HL-60/S4 (cell line): ENCODE data around the gene MGME1.

Experiments
- in situ Hi-C: fragments of 300-500 bp; cut with MboI; formaldehyde crosslinking; loops from 2 replicates; pipeline ENCODE4 v1.14.3; 2022; ENCODE audit warnings: low sequenced_read_pairs

The MGME1 gene

DNA sequence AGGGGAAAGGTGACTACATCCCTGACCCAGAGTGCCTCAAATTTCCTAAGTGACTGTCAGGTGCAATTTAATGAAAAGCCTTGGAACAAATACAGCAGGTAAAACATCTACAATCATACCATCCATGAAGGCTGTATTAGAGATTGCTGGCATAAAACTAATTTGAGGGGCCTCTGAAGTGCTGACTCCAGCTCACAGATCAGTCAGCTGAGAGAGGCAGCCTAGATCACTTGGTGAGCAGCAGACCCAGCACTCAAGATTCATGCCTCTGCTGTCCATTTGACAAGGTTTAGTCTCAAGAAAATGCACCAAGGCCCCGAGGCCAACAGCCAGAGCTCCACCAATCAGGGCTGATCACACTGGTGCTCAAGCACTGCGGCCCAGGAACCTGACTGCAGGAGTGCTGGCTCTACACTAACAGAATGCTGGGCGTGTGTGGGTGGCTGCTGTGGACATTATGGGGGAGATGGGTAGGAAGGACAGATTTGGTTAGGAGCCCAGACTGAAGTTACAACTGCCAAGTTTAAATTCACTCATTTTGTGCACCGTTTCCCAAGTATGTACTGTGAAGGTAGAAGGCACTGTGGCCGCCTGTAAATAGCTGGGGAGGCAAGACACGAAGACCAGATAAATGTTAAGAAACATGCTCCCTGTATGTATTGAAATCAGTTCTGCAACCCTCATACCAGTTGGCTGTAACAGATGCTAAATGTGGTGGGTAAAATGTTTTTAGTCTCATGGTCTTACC is 28.4 kb upstream of the MGME1 start:
- in situ Hi-C loops: no loop called here

DNA sequence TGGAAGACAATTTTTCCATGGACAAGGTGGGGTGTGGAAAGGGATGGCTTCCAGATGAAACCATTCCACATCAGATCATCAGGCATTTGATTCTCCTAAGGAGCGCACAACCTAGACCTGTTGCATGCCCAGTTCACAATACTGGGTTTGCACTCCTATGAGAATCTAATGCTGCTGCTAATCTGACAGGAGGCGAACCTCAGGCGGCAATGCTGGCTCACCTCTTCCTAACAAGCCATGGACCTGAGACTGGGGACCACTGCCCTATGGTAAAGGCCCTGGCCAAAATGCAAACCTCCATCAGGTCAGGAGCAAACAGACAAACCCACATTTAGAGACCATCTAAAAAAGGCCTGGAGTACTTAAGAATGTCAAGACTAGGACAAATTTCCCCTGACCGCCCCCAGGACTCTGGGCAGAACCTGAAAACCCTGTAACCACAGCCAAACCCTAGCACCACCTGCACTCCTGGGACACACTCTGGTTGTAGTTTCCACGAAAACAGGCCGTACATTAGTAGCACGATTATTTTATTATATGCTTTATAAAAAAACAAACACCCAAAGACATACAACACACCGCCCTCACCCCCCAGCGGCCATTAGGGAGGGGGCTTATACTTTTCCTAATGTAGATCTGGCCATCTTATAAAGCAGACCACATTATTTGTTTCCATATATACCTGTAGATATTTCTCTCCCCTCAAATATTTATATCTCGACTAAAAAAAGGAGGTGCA is 27.6 kb upstream of the MGME1 start:
- in situ Hi-C loops: no loop called here

DNA sequence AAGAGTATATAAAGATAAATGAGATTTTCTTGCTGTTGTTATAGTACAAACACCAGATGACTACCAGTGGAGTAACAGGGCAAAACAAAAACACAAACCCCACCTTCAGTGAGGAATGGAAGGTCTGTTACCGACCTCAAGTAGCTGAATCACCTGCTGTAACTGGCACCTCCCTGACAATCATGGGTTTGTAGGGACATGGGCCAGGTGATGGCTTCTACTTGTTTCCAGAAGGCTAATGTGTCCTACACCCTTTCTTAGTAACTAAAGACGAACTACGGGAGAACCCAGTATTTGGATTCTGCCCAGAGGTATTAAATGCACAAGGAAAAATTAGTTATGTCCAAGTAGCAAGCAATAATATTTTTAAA is 27.0 kb upstream of the MGME1 start:
- in situ Hi-C loops: no loop called here

DNA sequence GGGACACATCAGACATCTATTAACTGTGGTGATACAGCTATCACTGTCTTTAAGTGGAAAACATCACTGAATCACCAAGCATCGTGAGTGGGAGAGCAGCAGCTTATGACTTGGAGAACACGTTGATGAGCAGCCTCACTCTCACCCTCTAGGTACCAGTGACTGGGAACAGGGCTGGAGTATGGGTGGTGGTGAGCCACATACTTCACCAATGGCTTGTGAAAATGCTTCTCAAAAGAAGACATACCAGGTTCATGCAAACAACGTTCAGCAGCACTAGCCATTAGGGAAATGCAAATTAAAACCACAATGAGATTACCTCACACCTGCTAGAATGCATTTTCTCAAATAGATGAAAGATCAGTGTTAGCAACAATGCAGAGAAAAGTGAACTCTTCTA is 25.5 kb upstream of the MGME1 start:
- in situ Hi-C loops: no loop called here

DNA sequence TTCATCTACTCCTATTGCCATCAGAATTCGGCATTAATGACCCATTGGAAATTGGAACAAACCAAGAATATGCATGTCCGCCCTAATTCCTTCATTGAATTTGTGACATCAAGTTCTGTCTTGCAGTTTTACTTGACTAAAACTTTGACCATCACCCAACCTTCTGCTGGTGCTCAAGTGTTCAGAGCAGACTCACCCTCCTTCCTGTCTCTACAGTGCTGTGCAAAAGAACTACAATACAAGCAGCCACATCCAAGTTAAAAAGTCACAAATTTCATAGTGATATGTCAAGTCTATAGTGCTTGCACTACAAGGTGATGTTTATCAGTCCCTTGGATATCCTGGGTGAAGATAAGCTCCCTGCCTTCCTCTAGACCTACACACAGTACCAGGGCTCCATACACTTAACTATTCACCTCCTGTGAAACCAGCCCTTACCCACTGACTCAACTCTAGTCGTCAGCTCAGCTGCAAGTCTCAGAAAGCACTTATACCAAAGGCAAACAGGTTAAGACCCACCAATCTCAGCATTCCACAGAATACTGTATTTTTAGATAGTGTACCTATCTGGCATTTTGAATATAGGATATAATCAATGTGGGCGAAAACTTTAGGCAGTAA is 23.9 kb upstream of the MGME1 start:
- in situ Hi-C loops: no loop called here

DNA sequence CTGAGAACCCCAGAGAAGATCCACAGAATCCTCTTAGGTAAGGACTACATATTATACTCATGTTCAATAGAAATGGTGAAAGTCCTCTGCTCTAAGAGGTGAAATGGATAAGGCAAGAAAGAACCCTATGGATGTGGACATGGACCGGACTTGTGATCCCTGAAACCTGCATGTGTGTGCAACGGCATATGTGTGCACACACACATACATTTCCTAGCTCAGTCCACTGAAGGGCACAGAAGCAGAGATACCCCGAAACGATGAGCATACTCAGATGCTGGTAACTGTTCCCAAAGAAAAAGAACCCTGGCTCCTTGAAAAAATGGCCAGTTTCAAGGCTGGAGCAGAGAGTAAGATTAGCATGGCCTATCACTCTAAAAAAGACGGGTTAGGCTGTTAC is 22.8 kb upstream of the MGME1 start:
- in situ Hi-C loops: no loop called here

DNA sequence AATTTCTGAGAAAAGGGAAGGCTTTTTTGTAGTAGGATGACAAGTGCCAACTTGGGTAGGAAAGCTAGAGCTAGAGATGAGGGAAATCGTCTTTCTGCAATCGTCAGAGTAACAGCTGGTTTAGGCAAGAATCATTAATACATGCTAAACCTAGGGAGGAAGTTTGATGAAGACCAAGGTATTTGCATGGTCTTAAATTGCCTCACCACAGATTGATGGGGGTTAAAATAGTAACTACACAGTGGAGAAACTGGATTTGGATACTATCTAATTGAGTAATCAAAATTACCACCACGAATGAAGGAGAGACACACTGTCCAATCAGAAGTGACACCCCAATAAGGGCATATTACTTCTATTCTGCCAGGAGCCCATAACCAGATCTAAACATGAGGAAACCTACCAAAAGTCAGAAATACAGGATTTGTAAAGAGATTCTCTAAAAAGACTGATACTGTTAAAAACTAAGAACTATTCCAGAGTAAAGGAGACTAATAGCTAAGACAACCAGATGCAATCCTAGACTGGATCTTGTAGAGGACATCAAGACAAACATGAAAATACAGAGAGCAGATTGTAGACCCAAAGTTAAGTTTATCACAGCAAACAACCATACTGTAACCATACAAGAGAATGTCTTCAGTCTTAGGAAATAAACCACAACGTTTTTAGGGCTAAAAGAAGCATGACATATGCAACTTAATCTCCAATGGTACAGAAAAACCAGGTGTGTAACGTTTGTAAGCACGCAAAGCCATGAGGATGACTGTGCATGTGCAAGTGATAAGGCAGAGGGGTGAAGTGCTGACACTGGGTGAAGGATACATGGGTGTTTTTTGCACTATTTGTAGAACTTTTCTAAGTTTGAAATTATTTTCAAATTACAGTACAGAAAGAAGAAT is 22.0 kb upstream of the MGME1 start:
- in situ Hi-C loops: no loop called here

DNA sequence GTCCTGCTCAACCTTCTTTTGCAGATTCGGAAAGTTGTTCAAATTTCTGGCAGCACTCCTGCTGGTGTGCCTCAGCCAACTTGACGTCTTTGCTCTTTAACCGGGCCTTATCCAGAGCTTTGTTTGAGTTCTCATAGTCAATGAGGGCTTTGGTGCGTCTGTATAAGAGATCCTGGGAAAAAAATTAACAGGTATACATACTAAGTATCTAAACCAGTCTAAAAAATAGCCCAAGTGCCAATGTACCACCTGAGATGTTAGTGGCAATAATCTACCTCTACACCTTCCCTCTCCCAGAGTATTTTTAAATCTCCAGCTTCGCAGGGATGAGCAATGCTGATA is 21.4 kb upstream of the MGME1 start:
- in situ Hi-C loops: no loop called here

DNA sequence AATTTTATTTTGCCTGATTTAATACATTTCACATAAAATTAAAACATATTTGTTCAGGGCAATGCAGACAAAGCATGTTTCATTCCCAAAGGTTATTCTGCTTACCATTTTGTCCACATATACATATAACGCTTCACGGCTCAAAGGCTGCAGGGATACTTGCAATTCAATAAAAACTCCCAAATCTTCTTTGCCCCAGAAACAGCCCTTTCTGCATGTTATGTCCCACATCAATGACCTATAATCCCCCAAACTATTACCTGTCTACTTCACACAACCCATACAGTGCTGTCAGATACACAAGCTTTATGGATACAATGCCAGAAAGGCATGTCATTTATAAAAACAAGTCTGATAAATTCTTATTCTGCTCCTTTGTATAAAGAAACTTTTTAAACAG is 20.4 kb upstream of the MGME1 start:
- in situ Hi-C loops: no loop called here

DNA sequence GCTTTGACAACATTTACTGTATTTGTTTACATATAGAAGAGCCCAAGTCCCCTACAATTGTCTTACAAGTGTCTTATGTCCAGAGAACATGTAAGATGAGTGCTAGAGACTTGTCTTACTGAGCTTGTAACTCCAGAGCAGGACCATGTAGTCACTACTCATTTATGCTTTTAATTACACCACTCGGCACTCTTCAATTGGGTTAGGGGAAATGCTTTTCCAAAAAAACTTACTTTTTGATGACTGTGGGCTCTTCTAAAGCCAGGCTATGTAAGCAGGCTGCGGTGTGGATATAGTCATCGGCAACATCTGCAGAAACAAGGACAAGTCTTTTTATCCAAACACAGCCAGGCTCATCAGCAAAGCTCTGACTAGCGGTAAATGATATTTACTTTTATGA is 18.9 kb upstream of the MGME1 start:
- in situ Hi-C loops: no loop called here

DNA sequence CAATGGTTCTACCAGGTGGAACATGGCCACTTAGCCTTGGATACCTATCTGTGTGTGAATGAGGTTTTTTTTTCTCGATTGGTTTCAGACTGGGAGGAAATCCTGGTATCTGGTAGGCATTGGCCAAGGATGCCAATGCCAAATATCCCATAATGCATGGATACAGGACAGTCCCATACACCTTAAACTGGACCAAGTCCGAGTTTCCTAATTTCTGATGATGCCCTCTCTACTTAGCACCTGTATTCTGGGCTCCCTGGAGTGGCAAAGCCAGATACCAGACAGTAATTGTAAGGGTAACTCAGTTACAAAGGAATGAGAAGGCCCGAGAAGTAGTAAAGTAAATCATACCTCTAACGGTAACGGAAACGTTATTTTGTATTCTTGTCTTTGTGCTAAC is 18.1 kb upstream of the MGME1 start:
- in situ Hi-C loops: no loop called here

DNA sequence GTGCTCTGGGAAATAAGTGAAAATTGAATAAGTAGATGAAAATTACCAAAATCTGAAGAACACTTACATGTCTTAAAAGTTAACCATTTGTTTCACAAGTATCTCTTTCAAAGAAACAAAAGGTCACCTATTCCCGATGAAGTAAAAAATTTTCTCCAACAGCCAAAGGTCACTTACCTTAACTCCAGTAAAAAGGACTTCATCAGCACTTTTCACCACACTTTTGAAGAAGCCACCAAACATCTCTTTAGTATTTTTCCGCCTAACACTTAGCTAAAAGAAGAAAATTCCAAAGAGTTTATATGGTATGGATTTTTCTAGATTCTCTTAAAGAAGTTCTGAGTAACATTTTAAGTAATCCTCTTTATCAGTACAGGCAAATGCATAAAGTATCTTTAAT is 17.5 kb upstream of the MGME1 start:
- in situ Hi-C loops: no loop called here

DNA sequence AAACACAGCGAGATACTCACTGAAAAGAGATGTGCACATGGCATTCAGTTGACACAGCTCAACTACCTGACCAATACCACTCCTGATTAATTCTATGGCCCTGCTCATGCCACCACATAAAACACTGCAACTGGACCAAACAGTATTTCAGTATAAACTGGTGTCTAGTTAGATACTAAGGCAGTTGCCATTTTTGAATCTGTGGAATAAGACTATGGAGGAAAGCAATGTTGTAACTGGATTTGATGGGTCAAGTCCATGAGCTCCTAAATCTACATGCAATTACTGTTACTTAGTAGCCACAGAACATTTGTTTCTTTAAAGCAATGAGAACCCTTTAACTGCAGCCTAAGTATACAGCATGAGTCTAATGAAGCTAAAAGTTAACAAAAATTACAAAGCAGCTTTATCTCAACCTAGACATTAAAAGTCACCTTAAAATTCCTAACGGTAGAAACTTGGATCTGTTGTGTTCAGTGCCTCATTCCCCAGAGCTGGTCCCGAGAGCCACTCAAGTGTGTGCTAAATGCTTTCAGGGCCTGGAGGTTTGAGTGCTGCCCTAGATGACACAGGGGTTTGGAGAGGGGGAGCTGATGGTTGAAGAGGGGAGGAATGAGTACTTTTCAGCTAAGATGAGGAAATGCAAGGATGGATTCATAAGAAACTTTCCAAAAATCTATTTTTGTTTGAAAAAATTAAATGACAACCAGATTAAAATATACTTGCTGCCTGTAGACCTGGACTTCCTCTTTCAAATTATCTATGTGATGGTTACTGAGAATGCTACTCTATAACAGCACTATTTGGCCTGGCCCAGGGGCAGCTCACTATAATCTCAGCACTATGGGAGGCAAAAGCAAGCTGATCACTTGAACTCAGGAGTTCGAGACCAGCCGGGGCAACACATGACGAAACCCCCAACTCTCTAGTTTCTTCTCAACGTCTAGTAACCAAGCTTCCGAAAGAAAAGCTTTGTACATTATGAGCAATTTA is 15.8 kb upstream of the MGME1 start:
- in situ Hi-C loops: no loop called here

DNA sequence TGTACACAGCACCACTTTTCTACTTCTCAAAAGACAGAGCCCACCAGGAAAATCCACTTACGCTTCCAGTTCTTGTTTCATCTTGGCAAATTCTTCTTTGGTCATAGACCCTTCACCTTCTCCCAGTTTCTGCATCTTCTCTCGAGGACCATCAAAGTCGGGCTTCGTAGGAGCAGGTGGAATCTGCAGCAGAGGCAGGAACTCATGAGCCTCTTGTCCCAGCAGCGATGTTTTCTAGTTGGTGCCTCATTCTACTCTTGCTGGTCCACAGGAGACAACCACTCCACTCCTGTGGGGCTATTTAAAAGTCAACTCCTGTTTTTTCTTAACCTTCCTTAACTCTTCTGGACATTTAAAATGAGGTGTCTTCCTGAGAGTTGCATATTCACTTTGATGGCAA is 14.9 kb upstream of the MGME1 start:
- in situ Hi-C loops: no loop called here

DNA sequence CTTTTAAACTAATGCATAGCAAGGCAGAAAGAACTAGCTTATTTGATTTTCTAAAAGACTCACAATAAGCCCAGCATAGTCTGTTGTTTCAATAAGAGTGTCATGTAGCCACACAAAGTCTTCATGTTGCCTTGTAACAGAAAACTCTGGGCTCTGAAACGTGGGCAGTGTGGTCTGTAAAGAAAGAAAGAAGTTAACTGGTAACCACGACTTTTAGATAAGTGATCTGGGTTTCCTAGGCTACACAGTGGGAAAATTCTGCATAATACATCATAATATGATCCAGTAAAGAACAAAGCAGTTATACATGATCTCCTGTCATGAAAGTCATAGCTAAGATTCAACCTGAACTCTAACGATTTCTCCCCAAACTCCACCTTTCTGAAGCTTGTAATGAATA is 13.5 kb upstream of the MGME1 start:
- in situ Hi-C loops: no loop called here

DNA sequence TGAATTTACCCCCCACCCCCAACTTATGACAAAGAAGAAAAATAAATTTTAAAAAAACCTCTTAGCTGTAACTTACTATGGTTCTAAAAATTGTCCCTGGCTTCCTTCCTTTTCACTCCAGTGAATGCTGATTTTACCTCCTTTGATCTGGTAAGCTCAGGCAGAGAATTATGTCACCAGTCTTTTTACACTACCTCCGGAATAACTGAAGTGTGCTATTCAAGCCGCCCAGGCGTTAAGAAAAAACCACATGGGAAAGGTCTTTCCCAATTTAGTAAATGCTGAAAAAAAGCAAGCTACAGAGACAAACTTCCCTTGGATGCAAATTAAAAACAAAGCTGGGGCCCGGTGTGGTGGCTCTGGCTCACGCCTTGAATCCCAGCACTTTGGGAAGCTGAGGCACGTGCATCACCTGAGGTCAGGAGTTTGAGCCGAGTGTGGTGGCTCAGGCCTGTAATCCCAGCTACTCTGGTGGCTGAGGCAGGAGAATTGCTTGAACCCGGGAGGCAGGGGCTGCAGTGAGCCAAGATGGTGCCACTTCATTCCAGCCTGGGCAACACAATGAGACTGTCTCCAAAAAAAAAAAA is 12.6 kb upstream of the MGME1 start:
- in situ Hi-C loops: no loop called here

DNA sequence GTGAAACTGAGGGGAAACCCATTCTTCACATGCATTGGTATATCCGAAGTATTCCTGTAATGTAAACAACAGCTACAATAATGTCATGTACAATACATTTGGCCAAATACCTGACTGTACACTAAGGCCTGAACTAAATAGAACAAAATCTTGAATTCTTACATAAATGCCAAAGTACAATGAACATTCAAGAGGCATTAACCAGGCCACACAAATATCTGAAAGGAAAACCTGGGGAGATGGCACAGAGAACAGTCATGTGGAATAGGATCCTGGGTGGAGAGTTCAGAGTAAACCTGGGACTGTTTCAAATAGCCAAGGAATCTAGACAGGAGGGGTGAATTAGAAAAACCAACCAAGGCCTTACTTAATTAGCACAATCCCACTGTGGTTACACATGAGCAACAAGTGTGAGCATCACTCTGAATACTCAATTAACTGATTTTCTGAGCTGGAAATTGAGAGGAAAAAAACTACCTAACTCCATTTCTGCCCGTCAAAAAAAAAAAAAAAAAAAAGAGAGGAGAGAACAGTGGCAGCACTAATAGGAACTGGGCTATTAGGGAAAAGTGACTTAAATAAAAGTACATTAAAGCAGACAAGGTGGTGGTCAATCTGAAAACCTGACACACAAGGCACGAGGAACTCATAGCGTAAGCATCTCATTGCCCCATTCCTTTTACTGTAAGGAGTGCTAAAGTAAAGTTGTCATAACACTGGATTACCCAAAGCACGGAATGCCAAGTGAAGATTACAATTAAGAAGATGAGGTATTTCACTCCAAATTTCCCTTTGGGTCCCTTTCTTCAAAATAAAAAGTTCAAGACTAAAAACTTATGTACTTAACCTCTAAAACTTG is 11.1 kb upstream of the MGME1 start:
- in situ Hi-C loops: no loop called here

DNA sequence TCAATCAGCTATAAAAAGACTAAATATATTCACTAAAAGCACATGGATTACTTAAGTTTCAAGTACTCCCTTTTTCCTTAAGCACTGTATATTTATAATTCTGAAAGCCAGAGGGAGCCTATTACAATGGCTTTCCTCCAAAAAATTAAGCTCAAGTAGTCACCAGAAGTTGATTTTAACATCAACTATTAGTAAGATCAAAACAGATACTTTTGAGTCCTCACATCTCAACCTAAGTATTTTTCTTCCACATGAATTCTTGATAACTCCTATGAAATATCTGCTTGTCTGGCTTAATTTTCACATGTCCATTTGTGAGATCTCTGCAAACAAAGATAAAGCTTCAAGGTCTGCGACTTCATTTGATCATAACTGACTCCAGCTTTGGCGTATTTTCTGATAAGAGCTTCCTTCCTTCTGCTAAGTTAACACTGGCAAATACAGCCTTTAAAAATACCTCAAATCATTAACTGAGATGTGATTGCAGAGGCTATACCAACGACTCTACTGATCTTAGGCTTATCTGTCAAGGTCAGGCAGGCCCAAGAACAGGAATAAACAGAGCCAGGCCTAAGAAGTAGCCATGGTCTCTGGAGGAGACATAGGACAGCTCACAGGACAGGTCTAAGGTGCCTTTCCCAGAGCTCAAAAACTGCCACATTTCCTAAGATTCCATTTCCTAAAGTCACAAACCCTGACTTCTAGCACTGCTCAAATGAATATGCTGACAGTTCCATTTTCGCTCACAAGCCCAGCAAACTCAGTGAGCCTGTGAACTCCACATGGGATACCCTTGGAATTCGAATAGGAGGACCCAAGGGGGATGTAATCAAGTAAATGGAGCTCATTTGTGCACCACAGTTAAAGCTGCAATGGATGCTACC is 10.2 kb upstream of the MGME1 start:
- in situ Hi-C loops: no loop called here
